Stimulated activated CD4-positive, alpha-beta T cell treated with anti-CD3 and anti-CD28 coated beads, TNF-alpha, amount 100 ng/mL, for 4 hours (primary cell): ENCODE measurements around the gene DUSP23.

Experiments
- DNase-seq, 3 experiments: peaks; one replicate each; pipeline ENCODE4 v3.0.0-alpha.2; 2020; ENCODE audit warnings: low read depth in 3 of 3

DUSP23 gene

GRCh38 chr1:159828176-159828575 is 47.4 kb downstream of the DUSP23 start:
- no peak for DNase-seq

GRCh38 chr1:159828581-159829272 is 48.0 kb downstream of the DUSP23 start:
- no peak for DNase-seq

- no peak for DNase-seq
Measured at GRCh38 chr1:159829273-159829634, 48.5 kb downstream of the DUSP23 start.

- no peak for DNase-seq
Measured at GRCh38 chr1:159829822-159830465, 49.2 kb downstream of the DUSP23 start.

GRCh38 chr1:159830722-159831121 is 50.0 kb downstream of the DUSP23 start:
- no peak for DNase-seq

- DNase-seq = no peak
Measured at GRCh38 chr1:159831412-159832141, 50.8 kb downstream of the DUSP23 start.
